Epithelial cell of esophagus (primary cell): Measurements from ENCODE around the gene CCR5AS.

Experiments
- DNase-seq: peaks from one replicate; pipeline ENCODE4 v3.0.0; 2010; ENCODE audit warnings: low read depth
- H3K4me3 ChIP-seq: 2 replicates; pipeline ENCODE4 v1.5.1; 2011; ENCODE audit warnings: mild to moderate bottlenecking, low read length, control low read depth
- CTCF ChIP-seq: IDR thresholded peaks from 2 replicates; pipeline ENCODE4 v1.5.1; 2011; ENCODE audit warnings: low read depth, mild to moderate bottlenecking, low read length, control low read depth, inconsistent platforms; ENCODE audit not compliant: insufficient read depth; ENCODE audit errors: missing control alignments

CCR5AS gene

GRCh38 chr3:46324036-46324435, 82.8 kb downstream of the CCR5AS start:
- no peak for DNase-seq
- no peak for TF ChIP-seq CTCF
- no peak overlapping the region for H3K4me3 ChIP-seq

- no peak for TF ChIP-seq CTCF
- no peak overlapping the region for H3K4me3 ChIP-seq
Measured at GRCh38 chr3:46321461-46322104, 85.3 kb downstream of the CCR5AS start.

GRCh38 chr3:46318207-46318927, 88.5 kb downstream of the CCR5AS start:
- no peak overlapping the region for H3K4me3 ChIP-seq
- no peak for DNase-seq
- TF ChIP-seq CTCF, result no peak

More at GRCh38 chr3:46321461-46322104, 85.3 kb downstream of the CCR5AS start:
- no peak for DNase-seq

GRCh38 chr3:46316206-46316605, 90.7 kb downstream of the CCR5AS start:
- DNase-seq, result no peak
- H3K4me3 ChIP-seq, result no peak overlapping the region
- no peak for TF ChIP-seq CTCF

GRCh38 chr3:46314517-46314916, 92.3 kb downstream of the CCR5AS start:
- no peak for DNase-seq
- H3K4me3 ChIP-seq, result no peak overlapping the region
- TF ChIP-seq CTCF, result no peak
